Small intestine (tissue), 7 donors: ENCODE data around the gene RAP1A. TPM values are rescaled to one million over a fixed set of nuclear protein-coding genes. Genes with fewer than 3 reads are reported as not detected.

Experiments
- DNase-seq, 2 donors: peaks; one replicate each; pipeline versions ENCODE4 v3.0.0 to v3.0.0-alpha.2; 2013
- FAIRE-seq: peaks from 2 replicates; lab custom pipeline; 2012; peaks lifted over from hg19 to GRCh38; lab: Jason Lieb, UNC
- H3K27ac ChIP-seq, 3 donors: one replicate each; pipeline ENCODE4 v1.5.1; 2013; ENCODE audit warnings: low read length in 2 of 3, mild to moderate bottlenecking in 2 of 3, control low read depth in 1 of 3, inconsistent platforms in 1 of 3, low read depth in 1 of 3, moderate library complexity in 1 of 3
- H3K27me3 ChIP-seq, 3 donors: one replicate each; pipeline ENCODE4 v1.6.1; 2013; ENCODE audit warnings: low read length in 3 of 3, inconsistent platforms in 1 of 3; ENCODE audit not compliant: control insufficient read depth in 3 of 3, insufficient read depth in 3 of 3
- H3K36me3 ChIP-seq, 3 donors: one replicate each; pipeline ENCODE4 v1.6.1; 2013; ENCODE audit warnings: low read length in 3 of 3, inconsistent platforms in 1 of 3, low read depth in 1 of 3, mild to moderate bottlenecking in 1 of 3, moderate library complexity in 1 of 3; ENCODE audit not compliant: control insufficient read depth in 3 of 3, insufficient read depth in 2 of 3
- H3K4me1 ChIP-seq, 3 donors: one replicate each; pipeline ENCODE4 v1.6.1; 2013; ENCODE audit warnings: low read length in 2 of 3, inconsistent platforms in 1 of 3, low read depth in 1 of 3, mild to moderate bottlenecking in 1 of 3, moderate library complexity in 1 of 3; ENCODE audit not compliant: control insufficient read depth in 3 of 3, insufficient read depth in 2 of 3
- H3K4me3 ChIP-seq, 3 donors: one replicate each; pipeline ENCODE4 v1.5.1; 2013; ENCODE audit warnings: low read length in 3 of 3, control low read depth in 1 of 3, inconsistent platforms in 1 of 3, low read depth in 1 of 3, mild to moderate bottlenecking in 1 of 3, moderate library complexity in 1 of 3
- H3K9me3 ChIP-seq, 2 donors: one replicate each; pipeline ENCODE4 v1.6.1; 2013; ENCODE audit warnings: low read depth in 1 of 2, low read length in 1 of 2; ENCODE audit not compliant: control insufficient read depth in 2 of 2, insufficient read depth in 1 of 2
- WGBS, 3 donors: extraction: QIAGEN DNeasy Blood & Tissue Kit; methylation state at CpG; one replicate each; pipeline ENCODE4 v1.1.7; 2013; 5-methylcytosine and 5-hydroxymethylcytosine counted together
- polyA plus RNA-seq, 4 donors: library from polyadenylated mRNA; stranded (reverse) in 3 of 4; unstranded in 1 of 4; fragments of 200-250 nt in 3 of 4; fragments of 120-200 nt in 1 of 4; gene quantifications; one replicate each; pipeline versions ENCODE4 v1.2.1 to v1.2.3, GENCODE V29; 2013
- donor health status: healthy with polysubstance abuse.
- donor health status: control.
- donor health status: control.
- donor health status: Bipolar disorder and iron deficiency.
- donor health status: healthy.

RAP1A gene
- polyA plus RNA-seq, 4 donors: 75.4 to 150 (median 92.7) TPM

GRCh38 chr1:111592389-111593361, 26.9 kb upstream of the RAP1A start:
- no peaks in the 10 kb centered on the region for H3K27me3 ChIP-seq
- H3K4me1 ChIP-seq: peaks cover 10 to 22% (median 13%) of the 10 kb centered on the region in 3 donors
- 10 to 11% (median 10%) methylated on average over 11 of the region's 11 CpGs for WGBS, 3 donors
- H3K36me3 ChIP-seq: no peaks in the 10 kb centered on the region
- DNase-seq: peak; percentile 77 to 79
- peak overlapping the region; percentile 43 to 74 (median 65) for H3K27ac ChIP-seq
- FAIRE-seq: no peak
- H3K9me3 ChIP-seq: no peaks in the 10 kb centered on the region
- H3K4me3 ChIP-seq: no peak overlapping the region

- no peaks in the 10 kb centered on the region for H3K36me3 ChIP-seq
- H3K27me3 ChIP-seq: no peaks in the 10 kb centered on the region
- WGBS, 3 donors: 51 to 55% (median 55%) methylated on average over 5 of the region's 5 CpGs
- H3K27ac ChIP-seq: peak overlapping the region; percentile 43 to 74 (median 65)
- H3K4me3 ChIP-seq: no peak overlapping the region
- H3K4me1 ChIP-seq: peaks cover 10 to 22% (median 13%) of the 10 kb centered on the region in 3 donors
- no peak for FAIRE-seq
- no peaks in the 10 kb centered on the region for H3K9me3 ChIP-seq
- DNase-seq: no peak
Measured at GRCh38 chr1:111593403-111594305, 25.9 kb upstream of the RAP1A start.

GRCh38 chr1:111594306-111594693, 25.3 kb upstream of the RAP1A start:
- no peak for DNase-seq
- 77 to 90% (median 79%) methylated on average over 4 of the region's 4 CpGs for WGBS, 3 donors
- Histone ChIP-seq H3K9me3 (no peaks in the 10 kb centered on the region), H3K4me1 (peaks cover 10 to 22% (median 13%) of the 10 kb centered on the region in 3 donors), H3K36me3 (no peaks in the 10 kb centered on the region), H3K27me3 (no peaks in the 10 kb centered on the region), H3K4me3 (no peak overlapping the region), H3K27ac (no peak overlapping the region)
- no peak for FAIRE-seq

GRCh38 chr1:111595807-111596206, 23.8 kb upstream of the RAP1A start:
- Histone ChIP-seq H3K9me3 (no peaks in the 10 kb centered on the region), H3K27ac (no peak overlapping the region), H3K36me3 (no peaks in the 10 kb centered on the region), H3K4me1 (peaks cover 10 to 22% (median 13%) of the 10 kb centered on the region in 3 donors), H3K4me3 (no peak overlapping the region), H3K27me3 (no peaks in the 10 kb centered on the region)
- WGBS, 3 donors: 75 to 97% (median 75%) methylated on average over 1 of the region's 1 CpG
- FAIRE-seq (no peak), DNase-seq (no peak)

GRCh38 chr1:111596499-111596898, 23.1 kb upstream of the RAP1A start:
- DNase-seq (no peak), FAIRE-seq (no peak)
- WGBS, 3 donors: 53 to 79% (median 74%) methylated on average over 1 of the region's 1 CpG
- no peaks in the 10 kb centered on the region for H3K9me3 ChIP-seq
- peaks cover 13 to 22% (median 13%) of the 10 kb centered on the region in 3 donors for H3K4me1 ChIP-seq
- H3K27ac ChIP-seq: peak overlapping the region in 1 of 3 donors; percentile 8
- H3K4me3 ChIP-seq: no peak overlapping the region
- H3K36me3 ChIP-seq: no peaks in the 10 kb centered on the region
- no peaks in the 10 kb centered on the region for H3K27me3 ChIP-seq

- Histone ChIP-seq H3K27me3 (no peaks in the 10 kb centered on the region), H3K4me3 (no peak overlapping the region), H3K9me3 (no peaks in the 10 kb centered on the region), H3K36me3 (no peaks in the 10 kb centered on the region), H3K27ac (peak overlapping the region in 1 of 3 donors; percentile 36), H3K4me1 (peaks cover 10 to 21% (median 13%) of the 10 kb centered on the region in 3 donors)
- DNase-seq (no peak), FAIRE-seq (no peak)
- 61 to 83% (median 74%) methylated on average over 5 of the region's 5 CpGs for WGBS, 3 donors
Measured at GRCh38 chr1:111597426-111597825, 22.2 kb upstream of the RAP1A start.

GRCh38 chr1:111598544-111598943, 21.0 kb upstream of the RAP1A start:
- FAIRE-seq (no peak), DNase-seq (no peak)
- Histone ChIP-seq H3K9me3 (no peaks in the 10 kb centered on the region), H3K27me3 (no peaks in the 10 kb centered on the region), H3K36me3 (no peaks in the 10 kb centered on the region), H3K4me3 (no peak overlapping the region), H3K4me1 (peaks cover 9 to 11% (median 11%) of the 10 kb centered on the region in 3 donors), H3K27ac (peak overlapping the region in 2 of 3 donors; percentile 34 to 50)
- WGBS, 3 donors: 70 to 93% (median 73%) methylated on average over 6 of the region's 6 CpGs
